HEK293 (cell line): ENCODE data around the gene TRH.
A peak's percentile ranks its signal among the peaks of the same experiment; 100 is the strongest.

ENCODE experiments used
- CTCF ChIA-PET: fragments of 350-600 bp; formaldehyde crosslinking; extraction: SDS; loops from one replicate; lab custom pipeline; 2021; ENCODE audit warnings: antibody characterized with exemption; lab: Yijun Ruan, JAX
- POLR2A ChIA-PET: fragments of 300-600 bp; formaldehyde crosslinking; extraction: SDS; loops from one replicate; lab custom pipeline; 2020; ENCODE audit warnings: antibody characterized with exemption, inconsistent platforms; lab: Yijun Ruan, JAX
- H3K27ac ChIP-seq: fragments of 200-500 bp; sonication (Bioruptor generic); 2 replicates; pipeline ENCODE4 v1.5.1; 2014; ENCODE audit warnings: low read depth, low read length, control low read depth, inconsistent platforms; ENCODE audit errors: extremely low read depth
- H3K36me3 ChIP-seq, 2 experiments: fragments of 200-500 bp in 1 of 2; sonication (Bioruptor generic) in 1 of 2; 1 replicate in 1 of 2; 2 replicates in 1 of 2; pipeline ENCODE4 v1.5.1; 2014 to 2017; ENCODE audit warnings: inconsistent platforms in 2 of 2, low read length in 2 of 2; ENCODE audit not compliant: control insufficient read depth in 2 of 2, insufficient read depth in 1 of 2
- H3K4me1 ChIP-seq: fragments of 200-500 bp; sonication (Bioruptor generic); 2 replicates; pipeline ENCODE4 v1.5.1; 2014; ENCODE audit warnings: mild to moderate bottlenecking, low read length, inconsistent platforms; ENCODE audit not compliant: control insufficient read depth, insufficient read depth
- H3K4me3 ChIP-seq: 2 replicates; pipeline ENCODE4 v1.5.1; 2011; ENCODE audit warnings: low read depth, mild to moderate bottlenecking, control low read depth, low read length, moderate library complexity
- H3K9me3 ChIP-seq: fragments of 200-500 bp; sonication (Bioruptor generic); 2 replicates; pipeline ENCODE4 v1.5.1; 2014; ENCODE audit warnings: low read depth, low read length, inconsistent platforms; ENCODE audit not compliant: control insufficient read depth, insufficient read depth
- BCL6B ChIP-seq: fragments of 450-650 bp; formaldehyde crosslinking; IDR thresholded peaks from 2 replicates; pipeline ENCODE4 v1.5.1; 2017; ENCODE audit warnings: missing biosample characterization, missing genetic modification characterization
- HIC1 ChIP-seq: fragments of 450-650 bp; formaldehyde crosslinking; IDR thresholded peaks from 2 replicates; pipeline ENCODE4 v1.5.1; 2016; ENCODE audit warnings: missing biosample characterization, missing genetic modification characterization
- KLF16 ChIP-seq: fragments of 450-650 bp; formaldehyde crosslinking; IDR thresholded peaks from 2 replicates; pipeline ENCODE4 v1.5.1; 2017; ENCODE audit warnings: missing biosample characterization, missing genetic modification characterization
- REST ChIP-seq: fragments of 450-650 bp; formaldehyde crosslinking; IDR thresholded peaks from 2 replicates; pipeline ENCODE4 v1.5.1; 2016; ENCODE audit warnings: missing biosample characterization, missing genetic modification characterization
- SALL2 ChIP-seq: fragments of 450-650 bp; formaldehyde crosslinking; IDR thresholded peaks from 2 replicates; pipeline ENCODE4 v1.5.0; 2017; ENCODE audit warnings: missing biosample characterization, mild to moderate bottlenecking, missing genetic modification characterization, borderline replicate concordance
- TRIM28 ChIP-seq: IDR thresholded peaks from 2 replicates; pipeline ENCODE4 v1.6.1; 2011; ENCODE audit warnings: low read length, control low read depth, borderline replicate concordance
- ZBTB8A ChIP-seq: fragments of 450-650 bp; formaldehyde crosslinking; IDR thresholded peaks from 2 replicates; pipeline ENCODE4 v1.5.1; 2016; ENCODE audit warnings: missing biosample characterization, missing genetic modification characterization
- ZNF140 ChIP-seq: fragments of 450-650 bp; formaldehyde crosslinking; IDR thresholded peaks from 2 replicates; pipeline ENCODE4 v1.5.1; 2016; ENCODE audit warnings: missing biosample characterization, missing genetic modification characterization
- ZNF157 ChIP-seq: fragments of 450-650 bp; formaldehyde crosslinking; IDR thresholded peaks from 2 replicates; pipeline ENCODE4 v1.5.1; 2016; ENCODE audit warnings: missing biosample characterization, missing genetic modification characterization
- ZNF18 ChIP-seq: fragments of 450-650 bp; formaldehyde crosslinking; IDR thresholded peaks from 2 replicates; pipeline ENCODE4 v1.5.1; 2016; ENCODE audit warnings: missing biosample characterization, missing genetic modification characterization
- ZNF239 ChIP-seq: fragments of 450-650 bp; formaldehyde crosslinking; IDR thresholded peaks from 2 replicates; pipeline ENCODE4 v1.5.1; 2016; ENCODE audit warnings: missing biosample characterization, missing genetic modification characterization
- ZNF274 ChIP-seq, 2 experiments: fragments of 200-500 bp in 1 of 2; fragments of 450-650 bp in 1 of 2; sonication (Bioruptor generic) in 1 of 2; formaldehyde crosslinking in 1 of 2; IDR thresholded peaks; 2 replicates each; pipeline versions ENCODE4 v1.5.1 to v1.6.1; 2014 to 2016; ENCODE audit warnings: borderline replicate concordance in 1 of 2, inconsistent platforms in 1 of 2, low read length in 1 of 2, missing biosample characterization in 1 of 2, missing genetic modification characterization in 1 of 2
- ZNF311 ChIP-seq: fragments of 450-650 bp; formaldehyde crosslinking; IDR thresholded peaks from 2 replicates; pipeline ENCODE4 v1.5.1; 2017; ENCODE audit warnings: missing biosample characterization, missing genetic modification characterization, borderline replicate concordance
- ZNF37A ChIP-seq: fragments of 450-650 bp; IDR thresholded peaks from 2 replicates; pipeline ENCODE4 v1.5.1; 2018; ENCODE audit warnings: missing biosample characterization, missing genetic modification characterization
- ZNF394 ChIP-seq: fragments of 450-650 bp; formaldehyde crosslinking; IDR thresholded peaks from 2 replicates; pipeline ENCODE4 v1.5.1; 2016; ENCODE audit warnings: missing biosample characterization, missing genetic modification characterization, mild to moderate bottlenecking, moderate library complexity, borderline replicate concordance
- ZNF423 ChIP-seq: fragments of 450-650 bp; formaldehyde crosslinking; IDR thresholded peaks from 2 replicates; pipeline ENCODE4 v1.5.1; 2016; ENCODE audit warnings: missing biosample characterization, missing genetic modification characterization
- ZNF664 ChIP-seq: fragments of 450-650 bp; formaldehyde crosslinking; IDR thresholded peaks from 2 replicates; pipeline ENCODE4 v1.5.1; 2016; ENCODE audit warnings: missing biosample characterization, missing genetic modification characterization
- ZNF777 ChIP-seq: fragments of 450-650 bp; formaldehyde crosslinking; IDR thresholded peaks from 2 replicates; pipeline ENCODE4 v1.5.1; 2017; ENCODE audit warnings: missing biosample characterization, missing genetic modification characterization, borderline replicate concordance
- ZNF837 ChIP-seq: fragments of 450-650 bp; formaldehyde crosslinking; IDR thresholded peaks from 2 replicates; pipeline ENCODE4 v1.5.1; 2016; ENCODE audit warnings: missing biosample characterization, missing genetic modification characterization
- ZSCAN16 ChIP-seq: fragments of 450-650 bp; formaldehyde crosslinking; IDR thresholded peaks from 2 replicates; pipeline ENCODE4 v1.5.1; 2016; ENCODE audit warnings: missing biosample characterization, missing genetic modification characterization
- ZSCAN4 ChIP-seq: fragments of 450-650 bp; formaldehyde crosslinking; IDR thresholded peaks from 2 replicates; pipeline ENCODE4 v1.5.1; 2017; ENCODE audit warnings: missing biosample characterization, missing genetic modification characterization

The TRH gene

GRCh38 chr3:129984125-129984524 lies 9.6 kb downstream of the TRH start:
- Histone ChIP-seq H3K27ac (no peak overlapping the region), H3K4me3 (no peak overlapping the region), H3K36me3 (no peaks in the 10 kb centered on the region), H3K9me3 (no peaks in the 10 kb centered on the region), H3K4me1 (no peaks in the 10 kb centered on the region)
- ChIA-PET CTCF (no interaction called here), POLR2A (no interaction called here)
- no peak for TF ChIP-seq ZNF837
- TF ChIP-seq ZSCAN16, result 0 out of 2 replicates have a peak, but pooled peaks have one; percentile 48
- TF ChIP-seq REST, result peak; percentile 91
- TF ChIP-seq ZNF664 (tag by site-specific recombination), result 0 out of 2 replicates have a peak, but pooled peaks have one; percentile 24

GRCh38 chr3:129985113-129985512 lies 10.6 kb downstream of the TRH start:
- Histone ChIP-seq H3K36me3 (no peaks in the 10 kb centered on the region), H3K9me3 (no peaks in the 10 kb centered on the region), H3K4me3 (no peak overlapping the region), H3K4me1 (no peaks in the 10 kb centered on the region), H3K27ac (no peak overlapping the region)
- ChIA-PET CTCF (no interaction called here), POLR2A (no interaction called here)
- TF ChIP-seq ZNF777 (tag by site-specific recombination), result no peak
- TF ChIP-seq ZNF239 (tag by site-specific recombination), result no peak
- TF ChIP-seq ZSCAN4 (tag by site-specific recombination), result no peak
- TF ChIP-seq ZNF157 (tag by site-specific recombination), result no peak
- no peak for TF ChIP-seq ZNF311
- no peak for TF ChIP-seq TRIM28
- no peak for TF ChIP-seq SALL2 (tag by site-specific recombination)
- no peak for TF ChIP-seq ZNF37A (tag by site-specific recombination)
- no peak for TF ChIP-seq KLF16
- TF ChIP-seq ZNF394, result no peak
- TF ChIP-seq HIC1 (tag by site-specific recombination), result no peak
- no peak for TF ChIP-seq ZNF18 (tag by site-specific recombination)
- no peak for TF ChIP-seq ZNF140 (tag by site-specific recombination)
- no peak for TF ChIP-seq BCL6B
- TF ChIP-seq ZNF423, result no peak
- TF ChIP-seq ZNF274 (IDR thresholded peaks at IDR 0.05; ENCODE audit: low read length), result no peak
- TF ChIP-seq ZNF274 (tag by site-specific recombination; IDR thresholded peaks at IDR 0.05; ENCODE audit: borderline replicate concordance), result no peak
- TF ChIP-seq ZBTB8A (tag by site-specific recombination), result no peak
